Activated naive CD8-positive, alpha-beta T cell treated with anti-CD3 and anti-CD28 coated beads, Interleukin-2, amount 10 ng/mL, durations not matched to agents 7 days and 5 days (primary cell): ENCODE data around the gene CACNA1E. TPM values are rescaled to one million over a fixed set of nuclear protein-coding genes. Genes with fewer than 3 reads are reported as not detected.

Experiments
- ATAC-seq: fragments of 150-1000 bp; cut with Tn5 transposase; one replicate; pipeline ENCODE4 v1.10.0; 2021; ENCODE audit warnings: low read depth, moderate library complexity
- POLR2A ChIA-PET: fragments of 350-600 bp; sonication (Branson Sonifier 250); formaldehyde crosslinking; loops from one replicate; lab custom pipeline; 2021; ENCODE audit warnings: antibody characterized with exemption; lab: Charles Lee
- DNase-seq: peaks from one replicate; pipeline ENCODE4 v3.0.0; 2021
- H3K27ac Mint-ChIP-seq: one replicate; pipeline ENCODE4 v1.8.0; 2022; ENCODE audit warnings: mild to moderate bottlenecking, mixed read lengths
- H3K27me3 Mint-ChIP-seq: one replicate; pipeline ENCODE4 v1.8.0; 2022; ENCODE audit warnings: mild to moderate bottlenecking, moderate library complexity, mixed read lengths
- H3K36me3 Mint-ChIP-seq: one replicate; pipeline ENCODE4 v1.8.0; 2021; ENCODE audit warnings: mild to moderate bottlenecking, mixed read lengths
- H3K4me1 Mint-ChIP-seq: one replicate; pipeline ENCODE4 v1.8.0; 2021; ENCODE audit warnings: mixed read lengths
- H3K4me3 Mint-ChIP-seq: one replicate; pipeline ENCODE4 v1.8.0; 2022; ENCODE audit warnings: mild to moderate bottlenecking, moderate library complexity, mixed read lengths
- H3K9me3 Mint-ChIP-seq: one replicate; pipeline ENCODE4 v1.8.0; 2021; ENCODE audit warnings: mixed read lengths
- total RNA-seq, 2 experiments: library from RNA; stranded (reverse); gene quantifications; one replicate each; pipeline ENCODE4 v1.2.3, GENCODE V29; 2021

The CACNA1E gene
- total RNA-seq, 2 experiments from 2014 or later = not detected

DNA sequence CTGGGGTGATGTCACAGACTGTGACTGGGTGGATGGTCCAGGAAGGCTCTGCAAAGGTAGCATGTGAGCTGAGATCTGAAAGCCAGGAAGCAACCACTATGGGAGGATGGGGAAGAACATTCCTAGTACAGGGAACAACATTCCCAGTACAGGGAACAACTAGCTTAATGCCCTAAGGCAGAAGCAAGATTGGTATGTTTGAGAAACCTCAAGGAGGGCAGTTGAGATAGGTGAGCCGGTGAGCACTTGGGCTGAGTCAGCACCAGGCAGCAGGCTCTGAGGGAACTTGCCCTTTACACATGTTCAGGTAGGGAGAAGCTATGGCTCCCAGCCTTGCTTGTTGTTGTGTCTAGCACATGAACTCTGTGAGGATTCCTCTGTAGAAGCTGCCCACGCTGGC, 24.2 kb upstream of the CACNA1E start:
- Mint-ChIP-seq H3K4me1 (no peaks in the 10 kb centered on the region), H3K9me3 (peaks cover 6% of the 10 kb centered on the region), H3K4me3 (no peak overlapping the region), H3K36me3 (no peaks in the 10 kb centered on the region), H3K27ac (no peak overlapping the region), H3K27me3 (peaks cover 12% of the 10 kb centered on the region)
- DNase-seq = no peak
- ATAC-seq = no peak
- POLR2A ChIA-PET = no interaction called here

DNA sequence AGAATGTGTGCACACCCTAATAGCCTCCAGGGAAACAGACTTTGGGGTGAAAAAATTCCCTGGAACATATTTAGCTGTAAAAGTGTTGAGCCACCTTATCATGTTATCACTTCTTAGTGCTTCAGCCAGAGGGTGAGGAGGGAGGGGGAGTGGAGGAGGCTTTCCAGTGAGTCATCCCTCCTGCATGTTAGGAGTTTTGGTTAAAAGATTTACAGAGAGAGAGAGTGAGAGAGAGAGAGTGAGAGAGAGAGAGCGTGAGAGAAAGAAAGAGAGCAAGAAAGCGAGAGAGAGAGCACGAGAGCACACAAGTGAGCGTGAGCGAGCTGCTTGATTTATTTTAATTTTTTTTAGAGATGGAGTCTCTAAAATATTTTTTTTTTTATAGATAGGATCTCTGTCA, 13.5 kb upstream of the CACNA1E start:
- H3K9me3 Mint-ChIP-seq = no peaks in the 10 kb centered on the region
- ATAC-seq (no peak), DNase-seq (no peak)
- no peaks in the 10 kb centered on the region for H3K36me3 Mint-ChIP-seq
- POLR2A ChIA-PET = no interaction called here
- H3K27ac Mint-ChIP-seq = no peak overlapping the region
- peaks cover 30% of the 10 kb centered on the region for H3K27me3 Mint-ChIP-seq
- no peaks in the 10 kb centered on the region for H3K4me1 Mint-ChIP-seq
- no peak overlapping the region for H3K4me3 Mint-ChIP-seq

DNA sequence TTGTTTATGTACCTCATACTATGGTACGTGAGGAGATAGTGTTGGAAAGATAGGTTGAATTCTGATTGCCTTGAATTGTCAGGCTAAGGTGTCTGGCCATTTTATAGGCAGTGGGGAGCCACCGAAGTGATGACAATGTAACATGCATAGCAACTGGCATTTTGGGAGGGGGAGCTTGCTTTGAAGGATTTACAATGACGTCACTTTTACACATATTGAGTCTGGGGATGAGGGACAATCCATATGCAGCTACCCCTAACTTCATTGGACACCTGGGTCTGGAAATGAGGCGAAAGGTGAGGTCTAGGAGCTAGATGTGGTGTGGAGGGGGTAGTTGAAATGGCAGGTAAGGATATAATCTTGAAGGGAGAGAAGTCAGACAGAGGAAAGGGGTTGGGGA, 7.7 kb upstream of the CACNA1E start:
- Mint-ChIP-seq H3K4me1 (no peaks in the 10 kb centered on the region), H3K4me3 (no peak overlapping the region), H3K27ac (no peak overlapping the region), H3K27me3 (peaks cover 26% of the 10 kb centered on the region), H3K36me3 (no peaks in the 10 kb centered on the region), H3K9me3 (no peaks in the 10 kb centered on the region)
- POLR2A ChIA-PET = no interaction called here
- DNase-seq = no peak
- ATAC-seq = no peak

DNA sequence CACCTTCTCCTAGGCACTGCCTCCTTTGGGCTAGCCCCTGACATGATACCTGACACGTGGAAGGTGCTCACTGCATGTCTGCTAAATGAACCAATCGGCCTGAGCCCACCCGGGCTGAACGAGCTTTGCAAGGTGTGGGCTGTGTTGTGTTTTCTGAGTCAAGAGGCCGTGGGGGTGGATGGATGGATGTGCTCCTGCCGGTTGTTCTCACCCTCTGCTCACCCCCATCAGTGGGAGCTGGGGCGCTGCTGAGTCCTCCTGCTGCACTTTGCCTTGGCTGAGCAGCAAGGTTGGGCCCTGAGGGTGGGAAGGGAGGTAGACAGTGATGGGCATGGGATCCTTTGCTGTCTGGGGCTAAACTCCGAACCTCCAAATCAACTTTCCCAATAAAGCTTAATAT, 6.7 kb upstream of the CACNA1E start:
- no peak for DNase-seq
- H3K4me3 Mint-ChIP-seq = no peak overlapping the region

DNA sequence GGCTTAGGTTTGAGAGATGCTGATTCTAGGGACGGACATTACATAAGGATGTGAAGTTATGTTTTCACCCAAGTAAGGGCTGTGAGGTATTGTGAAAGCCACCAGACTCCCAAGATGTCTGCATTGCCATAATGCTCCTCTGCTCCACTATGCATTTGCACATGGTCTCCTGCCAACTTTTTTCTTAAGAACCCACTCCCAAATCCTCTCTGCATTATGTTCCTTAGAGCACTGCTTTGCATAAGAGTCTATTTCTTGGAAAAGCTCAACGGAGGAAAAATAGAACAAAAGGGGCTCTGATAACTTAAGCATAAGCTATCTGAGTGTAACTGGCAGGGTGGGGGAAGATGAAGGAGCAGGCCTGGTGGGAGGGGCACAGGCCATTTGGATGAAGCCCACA, 5.0 kb upstream of the CACNA1E start:
- no peak for DNase-seq
- Mint-ChIP-seq H3K4me1 (peaks cover 5% of the 10 kb centered on the region), H3K4me3 (no peak overlapping the region), H3K27ac (no peak overlapping the region), H3K27me3 (peaks cover 46% of the 10 kb centered on the region), H3K9me3 (no peaks in the 10 kb centered on the region), H3K36me3 (no peaks in the 10 kb centered on the region)
- no peak for ATAC-seq
- POLR2A ChIA-PET = no interaction called here

More for the DNA sequence above, 6.7 kb upstream of the CACNA1E start:
- Mint-ChIP-seq H3K27me3 (peaks cover 35% of the 10 kb centered on the region), H3K4me1 (no peaks in the 10 kb centered on the region), H3K9me3 (no peaks in the 10 kb centered on the region), H3K27ac (no peak overlapping the region), H3K36me3 (no peaks in the 10 kb centered on the region)
- POLR2A ChIA-PET = no interaction called here
- no peak for ATAC-seq

DNA sequence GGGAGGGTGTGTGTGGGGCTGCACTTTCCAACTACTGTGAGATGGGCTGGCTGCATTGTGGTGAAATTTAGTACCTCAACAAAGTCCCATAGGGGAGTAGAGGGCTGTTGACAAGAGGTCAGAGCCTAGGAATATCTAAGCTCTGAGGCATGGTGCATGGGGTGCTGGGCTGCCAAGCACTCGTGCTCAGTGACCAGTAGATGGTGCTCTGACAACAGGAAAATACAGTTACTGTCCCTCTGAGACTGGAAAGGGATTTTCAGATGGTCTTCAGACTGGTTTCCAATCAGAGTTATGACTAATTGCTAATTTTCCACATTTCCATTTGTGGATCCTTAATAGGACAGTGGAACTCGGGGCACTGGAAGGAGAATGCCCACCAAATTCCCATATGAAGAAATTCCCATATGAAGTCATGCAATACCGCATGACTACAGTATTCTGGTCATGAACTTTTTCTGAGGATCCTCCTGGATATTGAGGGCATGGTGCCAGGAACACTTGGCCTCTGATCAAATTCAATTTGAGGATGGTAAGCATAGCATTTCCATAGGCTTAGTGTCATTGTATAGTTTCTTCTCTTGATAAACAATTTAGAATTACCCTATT, 4.1 kb upstream of the CACNA1E start:
- peaks cover 55% of the 10 kb centered on the region for H3K27me3 Mint-ChIP-seq
- ATAC-seq = peak; percentile 56
- DNase-seq = no peak
- H3K4me3 Mint-ChIP-seq = no peak overlapping the region
- no peaks in the 10 kb centered on the region for H3K9me3 Mint-ChIP-seq
- no peaks in the 10 kb centered on the region for H3K36me3 Mint-ChIP-seq
- H3K4me1 Mint-ChIP-seq = peaks cover 8% of the 10 kb centered on the region
- H3K27ac Mint-ChIP-seq = no peak overlapping the region
- POLR2A ChIA-PET = no interaction called here

DNA sequence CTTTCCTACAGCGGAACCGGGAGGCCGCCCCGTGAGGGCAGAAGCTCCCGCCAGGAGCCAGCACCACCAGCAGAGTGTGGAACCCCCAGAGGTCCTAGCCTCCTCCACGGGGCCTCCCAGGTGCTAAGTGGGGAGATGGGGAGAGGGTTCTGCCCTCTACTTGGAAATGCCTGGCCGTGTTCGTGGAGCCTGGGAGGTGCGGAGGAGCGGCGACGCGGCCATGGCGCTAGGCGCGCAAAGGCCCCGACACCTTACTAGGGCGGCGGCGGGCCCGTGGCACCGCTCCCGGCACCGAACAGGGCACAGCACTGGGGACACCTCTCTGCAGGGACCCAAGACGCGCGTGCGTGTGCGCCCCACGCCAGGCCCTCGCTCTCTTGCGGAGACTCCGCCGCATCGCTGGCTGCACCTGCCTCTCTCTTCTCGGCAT, 1.3 kb upstream of the CACNA1E start:
- peak; percentile 7 for ATAC-seq
- Mint-ChIP-seq H3K27me3 (peaks cover 77% of the 10 kb centered on the region), H3K9me3 (no peaks in the 10 kb centered on the region), H3K4me1 (peaks cover 8% of the 10 kb centered on the region), H3K27ac (no peak overlapping the region), H3K4me3 (peak overlapping the region; percentile 66), H3K36me3 (no peaks in the 10 kb centered on the region)
- POLR2A ChIA-PET = no interaction called here
- peak; percentile 25 for DNase-seq

DNA sequence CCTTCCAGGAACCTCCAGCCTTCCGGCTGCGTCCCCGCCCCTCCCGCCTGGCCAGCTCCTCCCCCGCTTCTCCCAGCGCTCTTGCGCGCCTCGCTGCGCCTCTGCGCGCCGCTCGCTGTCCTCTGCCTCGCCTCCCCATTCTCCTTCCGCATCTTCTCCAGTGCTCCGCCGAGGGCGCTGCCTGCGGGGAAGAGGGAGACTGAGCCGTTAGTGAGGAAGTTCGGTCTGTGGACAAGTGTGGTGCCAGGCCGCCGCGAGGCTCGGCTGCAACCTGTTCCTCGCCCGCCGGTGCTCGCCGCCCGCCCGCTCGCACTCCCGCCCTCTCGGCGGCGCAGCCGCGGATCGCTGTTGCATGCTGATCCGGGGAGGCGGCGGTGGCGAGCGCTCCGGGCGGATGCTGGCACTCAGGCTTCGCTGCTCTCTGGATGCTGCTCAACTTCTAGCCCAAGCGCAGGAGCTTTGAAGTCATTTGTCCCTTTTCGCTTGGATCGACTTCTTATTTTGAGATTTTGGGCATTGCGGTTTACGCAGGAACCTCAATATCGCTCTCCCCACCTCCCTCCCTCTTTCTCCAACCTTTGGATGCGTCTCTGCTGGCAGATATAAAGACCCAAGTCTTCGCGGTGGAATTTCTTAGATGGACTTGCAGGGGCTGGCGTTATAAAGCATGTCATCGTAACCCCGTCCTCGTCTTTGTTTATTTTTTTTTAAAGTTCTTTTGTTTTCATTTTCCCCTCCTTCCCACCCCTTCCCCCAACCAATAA, 614 bp upstream of the CACNA1E start:
- POLR2A ChIA-PET = no interaction called here
- Mint-ChIP-seq H3K4me3 (peak overlapping the region; percentile 66), H3K4me1 (peaks cover 8% of the 10 kb centered on the region), H3K36me3 (no peaks in the 10 kb centered on the region), H3K27ac (no peak overlapping the region), H3K27me3 (peaks cover 76% of the 10 kb centered on the region), H3K9me3 (no peaks in the 10 kb centered on the region)
- ATAC-seq (peak; percentile 80), DNase-seq (peak; percentile 68)

DNA sequence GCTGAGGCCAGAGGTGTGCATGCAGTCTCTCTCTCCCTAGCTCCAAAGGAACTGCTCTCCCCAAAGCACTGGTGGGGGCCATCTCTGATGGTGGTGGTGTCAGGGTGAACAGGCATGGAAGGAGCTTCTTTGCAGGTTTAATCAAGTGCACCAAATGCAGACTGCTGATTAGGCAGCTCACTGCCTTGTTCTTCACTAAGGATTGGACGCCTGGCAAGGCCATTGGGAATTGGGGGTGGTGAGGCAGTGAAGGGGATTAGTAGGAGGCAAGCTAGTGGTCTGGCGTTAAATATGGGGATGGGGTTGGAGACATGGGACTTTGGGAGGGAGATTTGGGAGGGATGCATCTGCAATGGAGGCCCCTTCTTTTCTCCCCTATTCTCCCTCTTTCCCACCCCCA, 1.5 kb downstream of the CACNA1E start:
- Mint-ChIP-seq H3K36me3 (no peaks in the 10 kb centered on the region), H3K27me3 (peaks cover 88% of the 10 kb centered on the region), H3K9me3 (no peaks in the 10 kb centered on the region), H3K27ac (no peak overlapping the region), H3K4me3 (no peak overlapping the region), H3K4me1 (peaks cover 8% of the 10 kb centered on the region)
- ATAC-seq (no peak), DNase-seq (no peak)
- POLR2A ChIA-PET = no interaction called here

DNA sequence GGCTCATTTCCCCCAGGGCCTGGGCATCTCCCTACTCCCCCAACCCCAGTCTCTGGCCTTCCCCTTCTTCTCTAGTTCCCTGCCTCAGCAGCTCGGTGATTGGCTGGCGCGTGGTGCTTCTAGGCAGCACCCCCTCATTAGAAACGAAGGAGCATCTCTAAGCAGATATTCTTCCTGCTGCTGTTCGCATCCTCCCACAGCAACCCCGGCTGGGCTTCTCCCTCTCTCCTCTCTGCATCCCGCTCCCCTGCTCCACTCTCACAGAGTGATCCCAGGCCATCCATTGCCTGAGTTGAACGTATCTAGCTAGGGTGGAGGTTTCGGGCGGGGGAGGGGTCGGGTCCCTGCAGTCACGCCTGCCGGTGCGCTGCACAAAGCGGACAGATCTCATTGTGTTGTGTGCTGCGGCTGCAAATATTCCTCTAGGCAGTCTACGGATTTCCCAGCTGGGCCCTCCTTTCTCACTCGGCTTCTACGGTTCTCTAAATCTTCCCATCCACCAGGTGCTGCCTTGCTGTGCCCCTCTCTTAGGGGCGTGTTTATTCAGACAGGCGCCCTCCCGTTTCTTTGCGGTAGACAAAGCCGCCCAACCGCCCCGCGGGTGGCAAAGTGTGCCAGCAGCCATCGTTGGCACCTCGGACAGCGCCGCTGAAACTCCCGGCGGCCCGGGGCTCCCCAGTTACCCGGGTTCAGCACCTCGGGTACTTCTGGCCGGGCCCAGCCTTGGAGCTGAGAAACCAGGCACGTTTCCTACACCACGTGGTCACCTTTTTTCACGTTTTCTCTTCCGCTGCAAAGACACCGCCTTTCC, 2.2 kb downstream of the CACNA1E start:
- Mint-ChIP-seq H3K4me1 (peaks cover 8% of the 10 kb centered on the region), H3K9me3 (no peaks in the 10 kb centered on the region), H3K36me3 (no peaks in the 10 kb centered on the region), H3K4me3 (no peak overlapping the region), H3K27me3 (peaks cover 81% of the 10 kb centered on the region), H3K27ac (no peak overlapping the region)
- peak; percentile 31 for ATAC-seq
- DNase-seq = peak; percentile 45
- POLR2A ChIA-PET = no interaction called here

DNA sequence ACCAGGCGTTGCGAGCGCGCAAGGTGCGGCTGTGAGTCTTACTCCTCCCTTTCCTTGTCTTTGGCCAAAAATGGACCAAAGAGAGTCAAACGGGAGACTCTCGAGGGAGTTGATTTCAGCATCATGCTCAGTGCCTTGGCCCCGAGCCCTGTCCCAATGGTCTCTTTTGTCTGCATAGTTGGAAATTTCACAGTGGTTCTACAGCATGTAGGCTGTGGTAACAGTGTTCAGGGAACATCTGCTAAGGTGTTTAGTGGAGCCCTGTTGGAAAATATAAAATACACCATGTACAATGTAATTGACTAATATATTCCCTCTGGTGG, 2.7 kb downstream of the CACNA1E start:
- no peak for DNase-seq
- Mint-ChIP-seq H3K36me3 (no peaks in the 10 kb centered on the region), H3K9me3 (no peaks in the 10 kb centered on the region), H3K27ac (no peak overlapping the region), H3K4me1 (peaks cover 8% of the 10 kb centered on the region), H3K27me3 (peaks cover 80% of the 10 kb centered on the region), H3K4me3 (no peak overlapping the region)
- ATAC-seq = no peak
- POLR2A ChIA-PET = no interaction called here

DNA sequence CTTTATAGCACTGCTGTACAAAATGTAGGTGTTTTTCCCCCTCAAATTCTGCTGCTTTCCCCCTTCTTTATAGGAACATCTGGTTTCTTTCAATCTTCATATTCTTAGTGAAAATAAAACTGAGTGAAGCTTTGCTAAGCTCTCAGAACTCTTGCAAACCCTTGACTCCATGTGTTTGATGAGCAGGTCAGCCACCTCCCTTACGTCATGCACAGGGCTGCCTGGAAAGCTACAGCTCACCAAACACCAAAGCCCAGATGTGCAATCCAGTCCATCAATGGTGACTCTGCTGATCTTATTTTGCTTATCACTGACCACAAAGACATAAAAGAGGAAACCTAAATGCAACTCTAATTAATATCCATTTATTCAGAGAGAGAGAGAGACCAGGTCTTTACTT, 5.5 kb downstream of the CACNA1E start:
- Mint-ChIP-seq H3K4me3 (no peak overlapping the region), H3K9me3 (no peaks in the 10 kb centered on the region), H3K27me3 (peaks cover 65% of the 10 kb centered on the region), H3K36me3 (no peaks in the 10 kb centered on the region), H3K27ac (no peak overlapping the region), H3K4me1 (no peaks in the 10 kb centered on the region)
- no peak for DNase-seq
- no peak for ATAC-seq
- POLR2A ChIA-PET = no interaction called here

DNA sequence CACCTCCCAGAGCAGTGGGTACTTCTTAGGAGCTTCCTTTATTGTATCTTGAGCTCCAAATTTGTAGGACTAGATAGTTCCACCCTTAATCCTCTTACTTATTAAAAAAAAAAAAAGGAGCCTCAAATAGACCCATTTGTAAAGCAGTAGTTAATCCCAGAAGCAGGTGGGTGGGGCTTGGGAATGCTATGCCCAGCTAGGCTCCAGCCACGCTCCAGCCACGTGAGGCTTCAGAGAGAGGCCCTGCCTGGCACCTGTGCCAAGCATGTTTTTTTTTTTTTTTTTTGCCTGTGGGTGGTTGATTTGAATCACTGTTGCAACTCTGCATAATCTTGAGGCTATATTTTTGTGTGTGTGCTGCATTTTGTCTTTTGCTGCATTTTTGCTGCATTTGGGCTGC, 7.0 kb downstream of the CACNA1E start:
- H3K36me3 Mint-ChIP-seq = no peaks in the 10 kb centered on the region
- DNase-seq = no peak
- no peak overlapping the region for H3K27ac Mint-ChIP-seq

More for the DNA sequence above, 7.0 kb downstream of the CACNA1E start:
- Mint-ChIP-seq H3K4me1 (no peaks in the 10 kb centered on the region), H3K9me3 (no peaks in the 10 kb centered on the region), H3K4me3 (no peak overlapping the region), H3K27me3 (peaks cover 58% of the 10 kb centered on the region)
- no peak for ATAC-seq
- POLR2A ChIA-PET = no interaction called here
